PC-9 (cell line): ENCODE data around the gene SLC16A12. TPM values are rescaled to one million over a fixed set of nuclear protein-coding genes. Genes with fewer than 3 reads are reported as not detected.
A peak's percentile ranks its signal among the peaks of the same experiment; 100 is the strongest.

Experiments
- BruUV-seq: library from RNA; stranded (reverse); fragments of 400-500 nt; replicated peaks from 2 replicates; lab custom pipeline; 2021; lab: Mats Ljungman, UMichigan
- CTCF ChIA-PET: fragments of 300-600 bp; sonication (Branson Sonifier 250); formaldehyde crosslinking; loops from one replicate; lab custom pipeline; 2022; ENCODE audit warnings: antibody characterized with exemption; lab: Charles Lee
- POLR2A ChIA-PET: fragments of 300-600 bp; sonication (Branson Sonifier 250); formaldehyde crosslinking; loops from one replicate; lab custom pipeline; 2022; ENCODE audit warnings: antibody characterized with exemption; ENCODE audit not compliant: unreplicated experiment; lab: Charles Lee
- DNase-seq, 2 experiments: peaks; one replicate each; pipeline versions ENCODE4 v3.0.0 to v3.0.0-alpha.2; 2015 to 2022; ENCODE audit warnings: mixed read lengths in 1 of 2
- H2AFZ ChIP-seq: fragments of 200-600 bp; sonication (generic); 2 replicates; pipeline ENCODE4 v1.8.1; 2017; ENCODE audit warnings: antibody characterized with exemption
- H3F3A ChIP-seq: fragments of 200-600 bp; sonication (generic); 2 replicates; pipeline ENCODE4 v1.8.1; 2017; ENCODE audit warnings: antibody characterized with exemption, mild to moderate bottlenecking, low read depth; ENCODE audit not compliant: insufficient read depth
- H3K27ac ChIP-seq: fragments of 200-600 bp; sonication (generic); 2 replicates; pipeline ENCODE4 v1.6.1; 2016; ENCODE audit warnings: mixed run types
- H3K27me3 ChIP-seq: fragments of 200-600 bp; sonication (generic); 2 replicates; pipeline ENCODE4 v1.6.1; 2016; ENCODE audit warnings: low read depth, mixed run types; ENCODE audit not compliant: insufficient read depth
- H3K36me3 ChIP-seq: fragments of 200-600 bp; sonication (generic); 2 replicates; pipeline ENCODE4 v1.6.1; 2016; ENCODE audit warnings: low read depth, mixed run types
- H3K4me1 ChIP-seq: fragments of 200-600 bp; sonication (generic); replicated peaks from 2 replicates; pipeline ENCODE4 v1.6.1; 2016; ENCODE audit warnings: mixed run types; ENCODE audit not compliant: insufficient read depth
- H3K4me2 ChIP-seq: fragments of 200-600 bp; sonication (generic); 2 replicates; pipeline ENCODE4 v1.6.1; 2017; ENCODE audit warnings: mixed run types
- H3K4me3 ChIP-seq: fragments of 200-600 bp; sonication (generic); 2 replicates; pipeline ENCODE4 v1.6.1; 2016; ENCODE audit warnings: mixed run types
- H3K79me2 ChIP-seq: fragments of 200-600 bp; sonication (generic); 2 replicates; pipeline ENCODE4 v1.6.1; 2017; ENCODE audit warnings: low read depth, mixed run types
- H3K9me2 ChIP-seq: fragments of 200-600 bp; sonication (generic); 2 replicates; pipeline ENCODE4 v1.8.1; 2017; ENCODE audit warnings: mild to moderate bottlenecking; ENCODE audit not compliant: insufficient read depth
- H3K9me3 ChIP-seq: fragments of 200-600 bp; sonication (generic); 2 replicates; pipeline ENCODE4 v1.8.1; 2016; ENCODE audit warnings: low read depth; ENCODE audit not compliant: insufficient read depth
- H4K20me1 ChIP-seq: fragments of 200-600 bp; sonication (generic); 2 replicates; pipeline ENCODE4 v1.8.1; 2017; ENCODE audit not compliant: insufficient read depth
- CTCF ChIP-seq: fragments of 200-600 bp; sonication (generic); conservative IDR thresholded peaks from 2 replicates; pipeline ENCODE4 v1.6.1; 2017; ENCODE audit warnings: mixed run types, antibody characterized with exemption, mild to moderate bottlenecking, moderate library complexity
- EZH2 ChIP-seq: fragments of 200-600 bp; sonication (generic); IDR thresholded peaks from 2 replicates; pipeline ENCODE4 v1.8.0; 2017; ENCODE audit warnings: antibody characterized with exemption, low read depth
- intact Hi-C: fragments of 100-400 bp; cut with micrococcal nuclease; formaldehyde crosslinking; loops from one replicate; pipeline ENCODE4 v1.10.0; 2022; ENCODE audit not compliant: unreplicated experiment
- total RNA-seq: library from RNA; stranded (reverse); gene quantifications from 2 replicates; pipeline ENCODE4 v1.2.3, GENCODE V29; 2021

The SLC16A12 gene
- total RNA-seq, 1 experiment from 2014 or later: 0.74 TPM

GRCh38 chr10:89468191-89468965, 67.0 kb downstream of the SLC16A12 start:
- no peak overlapping the region for H2AFZ ChIP-seq
- H4K20me1 ChIP-seq: no peaks in the 10 kb centered on the region
- no peaks in the 10 kb centered on the region for H3K9me3 ChIP-seq
- peaks cover 30% of the 10 kb centered on the region for H3K4me1 ChIP-seq
- H3K36me3 ChIP-seq: no peaks in the 10 kb centered on the region
- no peaks in the 10 kb centered on the region for H3K9me2 ChIP-seq
- intact Hi-C loops: no loop called here
- H3K4me2 ChIP-seq: no peak overlapping the region
- TF ChIP-seq EZH2 (no peak), CTCF (no peak)
- H3K79me2 ChIP-seq: no peaks in the 10 kb centered on the region
- CTCF ChIA-PET: no interaction called here
- peaks cover 17% of the 10 kb centered on the region; the same call in 1 of the 2 replicates for H3F3A ChIP-seq
- BruUV-seq: no TSS peak
- H3K4me3 ChIP-seq: no peak overlapping the region
- DNase-seq: no peak
- no peak overlapping the region for H3K27ac ChIP-seq
- no peaks in the 10 kb centered on the region for H3K27me3 ChIP-seq
- POLR2A ChIA-PET: interaction anchor here (0.7 kb wide), 1 partner anchor 1395 kb away, joined by 4 read pairs; no protein-coding TSS in a partner anchor

GRCh38 chr10:89466599-89467035, 68.8 kb downstream of the SLC16A12 start:
- Histone ChIP-seq H3K9me2 (no peaks in the 10 kb centered on the region), H2AFZ (0 out of 2 replicates have a peak overlapping the region, but pooled peaks have one; percentile 36), H3K79me2 (no peaks in the 10 kb centered on the region), H3K27ac (peak overlapping the region; percentile 20; the same call in 1 of the 2 replicates), H3K4me2 (peak overlapping the region; percentile 44), H3F3A (peaks cover 17% of the 10 kb centered on the region; the same call in 1 of the 2 replicates), H3K4me1 (peaks cover 30% of the 10 kb centered on the region), H3K36me3 (no peaks in the 10 kb centered on the region), H3K27me3 (no peaks in the 10 kb centered on the region), H3K4me3 (no peak overlapping the region), H4K20me1 (no peaks in the 10 kb centered on the region), H3K9me3 (no peaks in the 10 kb centered on the region)
- ChIA-PET CTCF (interaction anchor here (0.8 to 1.9 kb wide), 4 partner anchors 14 to 98 kb away, joined by 3 to 6 read pairs (median 4); no protein-coding TSS in a partner anchor), POLR2A (interaction anchor here (0.5 to 1.0 kb wide), 2 partner anchors 15 to 177 kb away, joined by 4 to 6 read pairs; no protein-coding TSS in a partner anchor)
- intact Hi-C loops: loop anchor here (1.0 to 2.0 kb wide), 4 partner anchors 40 to 235 kb away; partner anchors contain the start of gene KIF20B
- DNase-seq: peak; percentile 69 to 91
- no TSS peak for BruUV-seq
- no peak for TF ChIP-seq EZH2
- TF ChIP-seq CTCF: peak; percentile 55

GRCh38 chr10:89465196-89465595, 70.2 kb downstream of the SLC16A12 start:
- Histone ChIP-seq H4K20me1 (no peaks in the 10 kb centered on the region), H3F3A (peaks cover 17% of the 10 kb centered on the region; the same call in 1 of the 2 replicates), H3K4me2 (no peak overlapping the region), H3K9me3 (no peaks in the 10 kb centered on the region), H3K4me1 (peaks cover 30% of the 10 kb centered on the region), H3K27ac (no peak overlapping the region), H3K9me2 (no peaks in the 10 kb centered on the region), H3K27me3 (no peaks in the 10 kb centered on the region), H3K79me2 (no peaks in the 10 kb centered on the region), H3K4me3 (no peak overlapping the region), H3K36me3 (no peaks in the 10 kb centered on the region), H2AFZ (no peak overlapping the region)
- ChIA-PET CTCF (interaction anchor here (1.9 kb wide), 1 partner anchor 97 kb away, joined by 6 read pairs; no protein-coding TSS in a partner anchor), POLR2A (no interaction called here)
- intact Hi-C loops: no loop called here
- TF ChIP-seq CTCF: no peak
- TF ChIP-seq EZH2: no peak
- BruUV-seq: no TSS peak
- no peak for DNase-seq
